ENCODE measurements around the gene ZDHHC18. TPM values are rescaled to one million over a fixed set of nuclear protein-coding genes. Genes with fewer than 3 reads are reported as not detected.
A peak's percentile ranks its signal among the peaks of the same experiment; 100 is the strongest.

Gene ZDHHC18
- polyA plus RNA-seq (2013, experiment 1 of 2) = 44.5 TPM
- 43.3 TPM for polyA plus RNA-seq (2013, experiment 2 of 2)

GRCh38 chr1:26826261-26827105 lies at the start of gene ZDHHC18:
Gene ZDHHC18 (plus strand): TSS chr1:26826688. CDS start chr1:26826805, 117 bp downstream.
- Histone ChIP-seq H3K18ac (ENCODE audit: low read length) (peak within 1 kb of the TSS; percentile 92), H4K8ac (ENCODE audit: low read depth, low read length) (peak within 1 kb of the TSS; percentile 70), H3K4me2 (ENCODE audit: insufficient read depth, low read length, poor library complexity, severe bottlenecking) (peak within 1 kb of the TSS; percentile 72), H2BK15ac (ENCODE audit: low read length) (peak within 1 kb of the TSS; percentile 53), H3K36me3 (replicated peaks in 1 of 2; ENCODE audit: control insufficient read depth in 2 of 2, insufficient read depth in 2 of 2, low read length in 2 of 2) (peaks cover 3 to 25% of the 10 kb centered on the region in 2 donors), H2BK5ac (ENCODE audit: low read length) (no peak within 1 kb of the TSS), H3K23ac (ENCODE audit: low read depth, low read length, poor library complexity) (peak within 1 kb of the TSS; percentile 92), H4K91ac (ENCODE audit: low read depth, low read length, poor library complexity) (peak within 1 kb of the TSS; percentile 86), H3K4me3 (ENCODE audit: low read length in 2 of 2) (peak within 1 kb of the TSS; percentile 77 to 91), H3K27ac (replicated peaks; ENCODE audit: low read length) (no peak within 1 kb of the TSS), H3K14ac (ENCODE audit: low read length) (peak within 1 kb of the TSS; percentile 94), H3K4me1 (ENCODE audit: control insufficient read depth in 2 of 2, insufficient read depth in 1 of 2, low read depth in 1 of 2, low read length in 2 of 2) (peaks cover 5 to 19% of the 10 kb centered on the region in 2 donors), H3K9ac (ENCODE audit: low read depth, low read length, poor library complexity) (peak within 1 kb of the TSS; percentile 97), H2BK120ac (ENCODE audit: low read depth, low read length) (peak within 1 kb of the TSS; percentile 27), H2AFZ (ENCODE audit: low read length) (peak within 1 kb of the TSS; percentile 98), H2BK12ac (ENCODE audit: low read length) (no peak within 1 kb of the TSS), H3K27me3 (ENCODE audit: control insufficient read depth in 3 of 3, insufficient read depth in 3 of 3, low read depth in 1 of 3, low read length in 3 of 3) (no peaks in the 10 kb centered on the region), H3K4ac (ENCODE audit: low read length) (no peak within 1 kb of the TSS), H2AK5ac (ENCODE audit: low read depth, low read length) (peak within 1 kb of the TSS; percentile 94), H3K9me3 (replicated peaks in 1 of 2; ENCODE audit: control insufficient read depth in 2 of 2, insufficient read depth in 1 of 2, low read depth in 1 of 2, low read length in 2 of 2) (peaks cover 0 to 1% of the 10 kb centered on the region in 2 donors), H3K79me1 (ENCODE audit: low read depth, low read length) (peaks cover 25% of the 10 kb centered on the region)
- DNase-seq (ENCODE audit: low spot score) = peak; percentile 63
- no CpG with 5 or more reads among the region's 107 CpGs for WGBS, 2 donors (ENCODE audit: extremely low coverage in 2 of 2, insufficient read length in 2 of 2, insufficient replicate concordance in 1 of 2)

- no peak for DNase-seq (ENCODE audit: low spot score)
Observed at GRCh38 chr1:26779098-26779668, 47.3 kb upstream of the ZDHHC18 start.

GRCh38 chr1:26780344-26780957 lies 46.0 kb upstream of the ZDHHC18 start:
- H3K4me1 ChIP-seq (ENCODE audit: control insufficient read depth in 2 of 2, insufficient read depth in 1 of 2, low read depth in 1 of 2, low read length in 2 of 2) = peaks cover 2 to 26% of the 10 kb centered on the region in 2 donors
- no peak overlapping the region for H2BK15ac ChIP-seq (ENCODE audit: low read length)
- no peak overlapping the region for H4K91ac ChIP-seq (ENCODE audit: low read depth, low read length, poor library complexity)
- no peak overlapping the region for H3K27ac ChIP-seq (replicated peaks; ENCODE audit: low read length)
- H3K4me2 ChIP-seq (ENCODE audit: insufficient read depth, low read length, poor library complexity, severe bottlenecking) = no peak overlapping the region
- no peak overlapping the region for H2BK12ac ChIP-seq (ENCODE audit: low read length)
- WGBS, 2 donors (ENCODE audit: extremely low coverage in 2 of 2, insufficient read length in 2 of 2, insufficient replicate concordance in 1 of 2) = no CpG with 5 or more reads among the region's 21 CpGs
- peak overlapping the region in 1 of 2 donors; percentile 56 for H3K4me3 ChIP-seq (ENCODE audit: low read length in 2 of 2)
- H3K18ac ChIP-seq (ENCODE audit: low read length) = no peak overlapping the region
- H3K9me3 ChIP-seq (replicated peaks in 1 of 2; ENCODE audit: control insufficient read depth in 2 of 2, insufficient read depth in 1 of 2, low read depth in 1 of 2, low read length in 2 of 2) = no peaks in the 10 kb centered on the region
- peak overlapping the region; percentile 20 for H3K23ac ChIP-seq (ENCODE audit: low read depth, low read length, poor library complexity)
- H3K79me1 ChIP-seq (ENCODE audit: low read depth, low read length) = peaks cover 4% of the 10 kb centered on the region
- H2AK5ac ChIP-seq (ENCODE audit: low read depth, low read length) = no peak overlapping the region
- no peak overlapping the region for H3K14ac ChIP-seq (ENCODE audit: low read length)
- no peaks in the 10 kb centered on the region for H3K27me3 ChIP-seq (ENCODE audit: control insufficient read depth in 3 of 3, insufficient read depth in 3 of 3, low read depth in 1 of 3, low read length in 3 of 3)
- no peak overlapping the region for H2BK120ac ChIP-seq (ENCODE audit: low read depth, low read length)
- no peak overlapping the region for H2AFZ ChIP-seq (ENCODE audit: low read length)
- H4K8ac ChIP-seq (ENCODE audit: low read depth, low read length) = no peak overlapping the region
- peaks cover 43 to 83% of the 10 kb centered on the region in 2 donors for H3K36me3 ChIP-seq (replicated peaks in 1 of 2; ENCODE audit: control insufficient read depth in 2 of 2, insufficient read depth in 2 of 2, low read length in 2 of 2)
- H3K9ac ChIP-seq (ENCODE audit: low read depth, low read length, poor library complexity) = no peak overlapping the region
- no peak overlapping the region for H2BK5ac ChIP-seq (ENCODE audit: low read length)
- no peak for DNase-seq (ENCODE audit: low spot score)
- no peak overlapping the region for H3K4ac ChIP-seq (ENCODE audit: low read length)

More at GRCh38 chr1:26779098-26779668, 47.3 kb upstream of the ZDHHC18 start:
- Histone ChIP-seq H3K23ac (ENCODE audit: low read depth, low read length, poor library complexity) (peak overlapping the region; percentile 31), H3K18ac (ENCODE audit: low read length) (no peak overlapping the region), H2BK120ac (ENCODE audit: low read depth, low read length) (no peak overlapping the region), H3K4me2 (ENCODE audit: insufficient read depth, low read length, poor library complexity, severe bottlenecking) (no peak overlapping the region), H3K4me1 (ENCODE audit: control insufficient read depth in 2 of 2, insufficient read depth in 1 of 2, low read depth in 1 of 2, low read length in 2 of 2) (peaks cover 2 to 16% of the 10 kb centered on the region in 2 donors), H3K36me3 (replicated peaks in 1 of 2; ENCODE audit: control insufficient read depth in 2 of 2, insufficient read depth in 2 of 2, low read length in 2 of 2) (peaks cover 55 to 96% of the 10 kb centered on the region in 2 donors), H3K27me3 (ENCODE audit: control insufficient read depth in 3 of 3, insufficient read depth in 3 of 3, low read depth in 1 of 3, low read length in 3 of 3) (no peaks in the 10 kb centered on the region), H3K9me3 (replicated peaks in 1 of 2; ENCODE audit: control insufficient read depth in 2 of 2, insufficient read depth in 1 of 2, low read depth in 1 of 2, low read length in 2 of 2) (no peaks in the 10 kb centered on the region), H3K9ac (ENCODE audit: low read depth, low read length, poor library complexity) (no peak overlapping the region), H4K8ac (ENCODE audit: low read depth, low read length) (no peak overlapping the region), H3K14ac (ENCODE audit: low read length) (no peak overlapping the region), H2BK5ac (ENCODE audit: low read length) (no peak overlapping the region), H2BK12ac (ENCODE audit: low read length) (no peak overlapping the region), H3K79me1 (ENCODE audit: low read depth, low read length) (peaks cover 4% of the 10 kb centered on the region), H2AK5ac (ENCODE audit: low read depth, low read length) (no peak overlapping the region), H2BK15ac (ENCODE audit: low read length) (no peak overlapping the region), H4K91ac (ENCODE audit: low read depth, low read length, poor library complexity) (no peak overlapping the region), H3K27ac (replicated peaks; ENCODE audit: low read length) (no peak overlapping the region), H2AFZ (ENCODE audit: low read length) (no peak overlapping the region), H3K4ac (ENCODE audit: low read length) (no peak overlapping the region), H3K4me3 (ENCODE audit: low read length in 2 of 2) (no peak overlapping the region)
- WGBS, 2 donors (ENCODE audit: extremely low coverage in 2 of 2, insufficient read length in 2 of 2, insufficient replicate concordance in 1 of 2) = no CpG with 5 or more reads among the region's 11 CpGs
